Measurements from ENCODE around the gene CHCT1.

Gene CHCT1

DNA sequence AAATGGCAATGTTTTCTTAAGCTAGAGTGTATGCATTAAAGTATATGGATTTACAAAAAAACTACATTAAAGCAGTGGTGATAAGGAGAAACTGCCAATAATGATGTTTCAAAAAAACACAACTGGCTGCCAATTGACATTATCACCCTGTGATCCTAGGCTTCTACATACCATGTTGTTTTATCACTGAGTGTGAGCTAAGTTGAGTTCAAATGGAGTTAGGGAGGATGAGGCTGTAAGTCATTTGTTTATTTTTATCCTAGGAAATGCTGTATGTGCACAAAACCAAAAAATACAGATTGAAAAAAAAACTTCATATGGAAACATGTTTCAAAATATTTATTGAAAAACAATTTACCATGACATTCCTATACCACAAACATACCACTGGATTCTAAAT lies 22.9 kb downstream of the CHCT1 start:
- DNase-seq: no peak

DNA sequence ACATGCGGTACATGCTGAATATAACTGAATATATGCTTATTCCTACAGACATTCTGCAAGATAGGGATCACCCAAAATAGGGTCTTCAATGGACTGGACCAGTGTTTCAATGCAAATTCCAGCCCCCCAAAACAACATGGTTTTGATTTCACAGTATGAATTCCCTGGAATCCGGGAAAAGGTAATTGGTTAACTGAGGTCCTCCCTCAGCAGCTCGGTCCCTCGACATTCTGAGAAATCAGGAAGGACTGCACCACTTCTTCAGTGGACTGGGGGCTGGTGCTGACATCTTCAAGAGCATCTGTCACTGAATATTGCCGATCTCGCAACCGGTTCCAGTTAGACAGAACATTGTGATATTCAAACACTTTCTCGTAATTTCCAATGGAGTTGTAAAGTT lies 25.1 kb downstream of the CHCT1 start:
- DNase-seq: no peak

DNA sequence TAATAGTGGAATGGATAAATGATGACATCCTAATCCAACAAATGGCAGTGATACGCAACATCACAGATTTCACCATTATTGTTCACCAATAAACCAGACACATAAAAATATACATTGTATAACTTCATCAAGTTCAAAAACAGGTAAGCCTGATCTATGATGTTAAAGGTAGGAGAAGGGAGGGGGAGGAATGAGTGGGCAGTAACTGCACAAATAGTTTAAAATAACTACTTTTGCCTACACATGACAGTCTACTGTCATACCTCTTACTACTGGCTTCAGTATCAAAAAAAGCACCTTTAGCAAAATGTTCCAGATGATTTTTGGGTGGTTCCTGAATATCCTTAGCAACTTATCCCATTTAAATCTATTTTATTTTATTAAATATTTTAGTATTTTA lies 28.8 kb downstream of the CHCT1 start:
- DNase-seq: no peak

GRCh38 chr17:60451965-60452364 lies 29.7 kb downstream of the CHCT1 start:
- no peak for DNase-seq

GRCh38 chr17:60455378-60455777 lies 33.1 kb downstream of the CHCT1 start:
- no peak for DNase-seq

DNA sequence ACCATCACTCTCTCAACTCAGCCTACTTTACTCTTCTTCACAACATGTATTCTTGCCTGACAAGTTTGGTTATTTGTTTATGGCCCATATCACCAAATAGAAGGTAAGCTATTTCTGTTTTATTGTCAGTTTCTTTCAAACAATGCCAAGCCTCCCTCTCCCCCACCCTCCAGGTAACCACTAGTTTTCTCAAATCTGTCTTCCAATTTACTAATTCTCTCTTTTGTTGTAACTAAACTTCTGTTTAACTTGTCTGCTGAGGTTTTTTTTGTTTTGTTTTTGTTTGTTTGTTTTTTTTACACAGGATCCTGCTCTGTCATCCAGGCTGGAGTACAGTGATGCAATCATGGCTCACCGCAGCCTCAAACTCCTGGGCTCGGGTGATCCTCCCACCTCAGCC lies 34.9 kb downstream of the CHCT1 start:
- DNase-seq: no peak

GRCh38 chr17:60461584-60461983 lies 39.3 kb downstream of the CHCT1 start:
- DNase-seq: no peak

GRCh38 chr17:60463157-60463835 lies 41.0 kb downstream of the CHCT1 start:
- no peak for DNase-seq

DNA sequence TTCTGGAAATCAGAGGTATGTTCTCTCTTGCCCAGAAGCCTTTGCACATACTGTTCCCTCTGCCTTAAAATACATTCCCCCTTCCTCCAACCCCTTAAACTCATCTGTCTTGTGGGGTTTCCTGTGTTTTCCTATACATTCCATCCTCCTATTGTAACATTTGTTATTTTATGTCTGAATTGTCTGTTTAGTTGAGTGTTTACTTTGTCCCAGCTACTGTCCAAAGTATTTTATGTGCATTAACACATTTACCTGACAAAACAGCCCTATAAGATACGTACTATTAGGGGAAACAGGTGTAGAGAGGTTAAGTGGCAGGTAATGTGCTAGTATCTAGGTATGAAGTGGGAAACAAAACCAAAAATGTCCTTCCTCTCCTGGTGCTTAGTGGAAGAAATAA lies 42.1 kb downstream of the CHCT1 start:
- no peak for DNase-seq

DNA sequence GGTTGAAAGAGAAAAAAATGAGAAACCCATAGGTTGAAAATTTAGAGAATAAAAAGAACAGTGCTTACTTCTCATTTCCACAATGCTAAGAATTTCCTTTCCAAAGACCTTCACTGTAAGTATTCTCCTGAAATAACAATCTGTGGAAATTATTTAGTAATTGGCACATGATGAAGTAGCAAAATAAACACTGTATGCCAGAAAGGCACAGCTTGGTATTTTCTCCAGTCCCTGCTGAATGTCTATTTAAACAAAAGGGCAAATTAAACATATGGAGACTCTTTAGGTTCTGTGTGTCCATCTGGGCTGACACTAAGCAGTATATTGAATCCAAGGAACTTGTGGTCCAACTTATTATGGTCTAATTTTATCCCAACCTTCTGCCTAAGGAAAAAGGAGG lies 46.1 kb downstream of the CHCT1 start:
- DNase-seq: no peak

- DNase-seq: no peak
Measured at GRCh38 chr17:60471451-60471850, 49.2 kb downstream of the CHCT1 start.

- no peak for DNase-seq
Measured at GRCh38 chr17:60472449-60472848, 50.2 kb downstream of the CHCT1 start.

DNA sequence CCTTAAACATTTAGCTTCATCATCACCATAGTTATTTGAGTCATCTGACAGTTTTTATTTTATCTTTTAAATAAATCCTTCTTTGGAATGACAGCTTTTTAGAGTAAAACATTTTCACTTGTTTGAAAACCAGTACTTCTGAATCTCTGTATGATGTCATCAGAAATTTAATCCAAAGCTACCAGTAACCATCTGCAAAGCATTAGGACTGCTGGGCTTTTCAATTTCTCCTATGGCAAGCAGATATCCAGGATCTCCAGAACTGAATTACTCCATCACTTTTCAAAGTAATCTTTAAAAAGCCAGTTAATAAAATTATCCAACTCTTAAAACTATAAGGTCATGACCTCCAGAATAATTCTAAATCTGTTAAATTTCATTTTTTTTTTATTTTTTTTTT lies 51.5 kb downstream of the CHCT1 start:
- DNase-seq: no peak

All from activated CD4-positive, alpha-beta T cell treated with anti-CD3 and anti-CD28 coated beads for 1 hour (primary cell).